SK-N-SH (cell line): ENCODE data around the gene NCAM1.
A peak's percentile ranks its signal among the peaks of the same experiment; 100 is the strongest.

Experiments used
- CTCF ChIP-seq: fragments of 200-600 bp; sonication (generic); IDR thresholded peaks from 2 replicates; pipeline ENCODE4 v1.6.1; 2017; ENCODE audit warnings: antibody characterized with exemption, mild to moderate bottlenecking, moderate library complexity
- FOSL2 ChIP-seq: IDR thresholded peaks from 2 replicates; pipeline ENCODE4 v1.4.0; 2012; ENCODE audit warnings: low read depth, mild to moderate bottlenecking, moderate library complexity, borderline replicate concordance
- TAF1 ChIP-seq: IDR thresholded peaks from 2 replicates; pipeline ENCODE4 v1.6.1; 2012; ENCODE audit warnings: low read depth, mild to moderate bottlenecking, low read length, moderate library complexity, borderline replicate concordance
- YY1 ChIP-seq: IDR thresholded peaks from 2 replicates; pipeline ENCODE4 v1.4.0; 2012; ENCODE audit warnings: low read depth, mild to moderate bottlenecking

- TF ChIP-seq YY1 (no peak; the same call in 1 of the 2 replicates), TAF1 (no peak), CTCF (no peak), FOSL2 (peak; percentile 83)
Measured at GRCh38 chr11:113106507-113106906, 145.3 kb downstream of the NCAM1 start.
